NOMO-1 treated with DMSO at 0.1 percent for 48 hours (cell line): ENCODE results near the gene UBE2I.
A peak's percentile ranks its signal among the peaks of the same experiment; 100 is the strongest.

Experiments used
- DNase-seq: peaks from one replicate; lab custom pipeline; 2025; ENCODE audit not compliant: unreplicated experiment; lab: John Stamatoyannopoulos, UW

UBE2I gene

GRCh38 chr16:1341495-1342420, 32.3 kb downstream of the UBE2I start:
- DNase-seq, result no peak

GRCh38 chr16:1342526-1343427, 33.3 kb downstream of the UBE2I start:
- DNase-seq, result peak; percentile 99

GRCh38 chr16:1343428-1344242, 34.2 kb downstream of the UBE2I start:
- no peak for DNase-seq

- no peak for DNase-seq
Measured at GRCh38 chr16:1344499-1344898, 35.1 kb downstream of the UBE2I start.

- no peak for DNase-seq
Measured at GRCh38 chr16:1345087-1345486, 35.7 kb downstream of the UBE2I start.

- DNase-seq, result no peak
Measured at GRCh38 chr16:1345651-1346421, 36.4 kb downstream of the UBE2I start.

- no peak for DNase-seq
Measured at GRCh38 chr16:1346422-1347285, 37.2 kb downstream of the UBE2I start.

- DNase-seq, result no peak
Measured at GRCh38 chr16:1347286-1347855, 37.9 kb downstream of the UBE2I start.

GRCh38 chr16:1347962-1348361, 38.5 kb downstream of the UBE2I start:
- DNase-seq, result no peak

- DNase-seq, result no peak
Measured at GRCh38 chr16:1348441-1348840, 39.0 kb downstream of the UBE2I start.

- DNase-seq, result no peak
Measured at GRCh38 chr16:1348926-1349325, 39.5 kb downstream of the UBE2I start.

GRCh38 chr16:1349351-1349750, 39.9 kb downstream of the UBE2I start:
- no peak for DNase-seq

GRCh38 chr16:1349951-1350350, 40.5 kb downstream of the UBE2I start:
- no peak for DNase-seq

GRCh38 chr16:1350691-1351090, 41.3 kb downstream of the UBE2I start:
- no peak for DNase-seq

GRCh38 chr16:1351215-1351581, 41.8 kb downstream of the UBE2I start:
- no peak for DNase-seq

GRCh38 chr16:1351582-1352362, 42.3 kb downstream of the UBE2I start, which contains the start of the genes GNPTG and TSR3:
Gene GNPTG, plus strand, starts transcription at chr16:1351931. Its CDS starts 35 bp downstream, at chr16:1351966.
Gene TSR3, minus strand, starts transcription at chr16:1351878. Its CDS starts 74 bp downstream, at chr16:1351804.
- peak; percentile 56 for DNase-seq

- DNase-seq, result no peak
Measured at GRCh38 chr16:1354815-1355540, 45.5 kb downstream of the UBE2I start.
